Stimulated activated CD4-positive, alpha-beta T cell treated with anti-CD3 and anti-CD28 coated beads, Interleukin-1b, Interleukin-23, amount 100 ng/mL, for 1 hour (primary cell): ENCODE data around the gene PRAF2.
A peak's percentile ranks its signal among the peaks of the same experiment; 100 is the strongest.

Experiments used
- DNase-seq, 2 donors: peaks; one replicate each; pipeline ENCODE4 v3.0.0-alpha.2; 2020; ENCODE audit warnings: low read depth in 2 of 2

The PRAF2 gene

DNA sequence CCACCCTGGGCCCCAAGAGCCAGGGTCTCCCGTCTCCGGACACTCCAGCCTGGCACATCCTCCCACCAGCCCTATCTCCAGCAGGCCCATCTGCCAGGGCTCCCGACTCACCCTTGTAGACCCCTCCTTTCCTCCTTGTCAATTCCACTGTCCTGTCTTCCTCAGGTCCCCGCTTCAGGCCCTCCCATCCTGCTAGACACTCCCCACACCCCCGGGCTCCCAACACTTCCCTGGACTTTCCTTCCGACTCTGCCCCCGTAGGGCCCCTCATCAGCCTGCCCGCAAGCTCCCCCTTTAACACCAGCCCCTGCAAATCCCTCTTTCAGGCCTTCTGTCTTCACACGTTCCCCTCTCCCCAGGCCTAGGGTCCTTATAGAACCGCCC, 1.1 kb downstream of the PRAF2 start:
- no peak for DNase-seq

- no peak for DNase-seq
Measured at GRCh38 chrX:49071877-49072711, 1.7 kb downstream of the PRAF2 start.

DNA sequence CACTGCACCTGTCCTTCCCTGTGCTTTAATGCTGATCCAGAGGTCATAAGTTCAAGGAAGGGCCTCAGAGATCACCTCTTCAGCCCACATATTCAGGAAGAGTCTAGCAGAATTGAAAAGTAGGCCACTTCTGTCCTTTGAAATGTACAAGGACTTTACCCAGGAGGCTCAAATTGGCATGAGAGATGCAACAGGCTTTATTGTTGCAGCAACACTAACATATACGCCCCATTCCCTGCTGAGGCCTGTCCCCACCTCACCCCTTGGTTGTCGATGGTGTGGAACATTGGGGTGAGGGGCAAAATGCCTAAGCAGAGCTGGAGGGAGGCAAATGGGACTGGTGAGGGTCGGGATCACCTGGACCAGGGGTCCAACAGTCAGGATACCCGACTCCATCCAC, 2.8 kb downstream of the PRAF2 start:
- no peak for DNase-seq

GRCh38 chrX:49069038-49069437, 4.8 kb downstream of the PRAF2 start:
- DNase-seq: no peak

- no peak for DNase-seq
Measured at GRCh38 chrX:49067285-49068120, 6.3 kb downstream of the PRAF2 start.

- no peak for DNase-seq
Measured at GRCh38 chrX:49066690-49067089, 7.1 kb downstream of the PRAF2 start.

GRCh38 chrX:49066278-49066677, 7.5 kb downstream of the PRAF2 start:
- no peak for DNase-seq

- no peak for DNase-seq
Measured at GRCh38 chrX:49064735-49065134, 9.1 kb downstream of the PRAF2 start.

DNA sequence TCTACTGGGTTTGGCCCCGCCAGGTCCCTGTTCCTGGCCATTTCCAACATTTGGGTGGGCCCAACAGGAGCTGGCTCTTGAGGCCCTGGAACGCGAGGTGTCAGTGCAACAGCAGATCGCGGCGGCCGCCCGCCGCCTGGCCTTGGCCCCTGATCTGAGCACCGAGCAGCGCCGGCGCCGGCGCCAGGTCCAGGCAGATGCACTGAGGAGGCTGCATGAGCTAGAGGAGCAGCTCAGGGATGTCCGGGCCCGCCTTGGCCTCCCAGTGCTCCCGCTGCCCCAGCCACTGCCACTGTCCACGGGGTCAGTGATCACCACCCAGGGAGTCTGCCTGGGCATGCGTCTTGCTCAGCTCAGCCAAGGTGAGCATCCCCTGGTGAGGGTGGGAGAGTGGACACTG, 9.5 kb downstream of the PRAF2 start:
- no peak for DNase-seq

- DNase-seq: no peak
Measured at GRCh38 chrX:49063715-49064114, 10.1 kb downstream of the PRAF2 start.

DNA sequence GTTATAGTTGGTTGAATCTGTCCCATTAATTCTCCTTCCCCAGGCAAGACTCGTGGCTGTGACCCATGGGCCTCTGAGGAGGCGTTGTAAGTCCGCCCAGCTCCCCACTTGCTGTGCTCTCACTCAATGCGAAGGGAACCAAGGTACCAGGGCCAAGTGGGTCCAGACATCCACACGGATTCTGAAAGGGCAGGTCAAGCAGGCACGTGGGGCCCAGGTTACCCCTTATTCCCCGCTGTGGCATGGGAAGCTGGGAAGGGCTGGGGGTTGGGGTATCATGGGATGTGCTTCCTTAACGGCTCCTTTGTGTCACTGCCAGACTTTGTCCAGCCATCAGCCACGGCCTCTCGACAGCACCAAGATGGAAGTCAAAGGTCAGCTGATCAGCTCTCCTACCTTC, 11.9 kb downstream of the PRAF2 start:
- no peak for DNase-seq

DNA sequence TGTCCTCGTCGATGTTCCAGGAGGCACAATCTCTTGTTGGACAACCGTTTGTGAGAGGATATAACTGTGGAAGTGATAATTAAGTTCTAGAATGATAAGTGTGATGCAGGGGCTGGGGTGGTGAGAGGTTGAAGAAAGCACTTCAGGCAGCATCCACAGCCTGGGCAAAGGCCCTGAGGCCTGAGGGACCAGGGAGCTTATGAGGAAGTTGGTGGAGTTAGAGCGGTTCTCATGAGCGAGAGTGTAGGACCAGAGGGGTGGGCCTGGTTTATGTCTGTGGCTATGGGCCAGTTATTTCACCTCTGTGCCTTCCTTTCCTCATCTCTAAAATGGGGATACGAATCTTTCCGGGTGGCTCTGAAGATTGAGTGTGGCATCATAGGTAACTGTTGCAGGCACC, 12.3 kb downstream of the PRAF2 start:
- DNase-seq: no peak

- no peak for DNase-seq
Measured at GRCh38 chrX:49060914-49061313, 12.9 kb downstream of the PRAF2 start.

DNA sequence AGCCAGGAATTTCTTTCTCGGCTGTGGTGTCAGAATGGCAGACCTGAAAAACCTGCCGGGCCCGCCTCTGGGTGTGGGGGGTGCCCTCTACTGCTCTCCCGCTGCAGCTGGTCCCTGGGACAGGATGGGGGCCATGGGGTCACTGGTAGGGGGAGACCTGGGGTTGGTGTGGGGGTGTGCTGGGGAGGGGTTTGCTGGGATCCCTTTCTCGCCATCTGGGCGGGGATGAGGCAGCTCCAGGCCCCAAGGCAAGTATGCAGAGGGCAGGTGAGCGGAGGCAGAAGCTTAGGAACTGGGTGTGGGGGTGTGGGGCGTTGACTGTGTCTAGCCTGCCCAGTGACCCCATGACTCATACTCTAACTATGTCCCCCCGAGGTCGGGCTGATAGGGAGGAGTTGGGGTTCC, 14.1 kb downstream of the PRAF2 start:
- DNase-seq: no peak

GRCh38 chrX:49059201-49059600, 14.6 kb downstream of the PRAF2 start:
- DNase-seq: no peak

- DNase-seq: no peak
Measured at GRCh38 chrX:49058794-49059193, 15.0 kb downstream of the PRAF2 start, which contains the start of gene CCDC120. Gene CCDC120, plus strand, starts transcription at chrX:49058999. Its CDS starts 3,043 bp downstream, at chrX:49062042.

GRCh38 chrX:49054073-49054762, 19.6 kb downstream of the PRAF2 start:
- DNase-seq: no peak

DNA sequence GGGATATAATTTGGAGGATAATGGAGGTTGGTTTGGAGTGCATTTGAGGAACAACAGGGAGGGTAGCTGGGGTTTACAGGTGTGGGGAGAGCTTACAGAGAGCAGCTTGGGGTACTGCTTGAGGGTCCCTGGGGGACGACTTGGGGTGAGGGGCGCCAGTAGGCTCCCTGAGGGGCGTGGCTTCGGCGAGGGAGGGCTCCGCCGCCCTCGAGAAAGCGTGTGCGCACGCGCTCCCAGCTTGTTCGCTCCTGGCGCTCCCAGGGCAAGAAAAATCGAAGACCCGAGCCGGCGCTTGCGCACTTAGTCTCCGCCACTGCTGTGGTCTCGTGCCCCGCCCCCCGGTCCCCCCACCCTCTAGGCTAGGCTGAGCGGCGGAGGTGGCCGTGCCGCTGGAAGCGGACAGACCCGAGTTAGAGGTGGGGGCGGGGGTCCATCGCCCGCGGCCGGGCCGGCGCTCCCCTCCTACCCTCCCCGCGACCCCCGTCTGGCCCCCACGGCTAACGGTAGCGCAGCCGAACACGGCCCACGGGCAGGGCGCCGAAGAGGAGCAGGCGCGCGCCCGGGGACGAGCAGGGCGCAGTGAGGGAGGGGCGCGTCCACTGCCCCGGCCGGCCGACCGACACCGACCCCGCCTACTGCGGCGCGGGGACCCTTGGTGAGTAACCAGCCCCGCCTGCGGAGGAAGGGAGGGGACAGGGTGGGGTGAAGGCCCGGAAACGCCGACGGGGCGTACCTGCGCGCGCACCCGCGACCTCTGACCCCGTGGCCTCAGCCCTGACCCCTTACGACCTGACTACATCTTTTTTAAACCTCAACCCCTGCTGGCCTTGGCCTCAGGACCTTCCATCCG, 20.4 kb downstream of the PRAF2 start:
- peak in 1 of 2 donors; percentile 18 for DNase-seq

DNA sequence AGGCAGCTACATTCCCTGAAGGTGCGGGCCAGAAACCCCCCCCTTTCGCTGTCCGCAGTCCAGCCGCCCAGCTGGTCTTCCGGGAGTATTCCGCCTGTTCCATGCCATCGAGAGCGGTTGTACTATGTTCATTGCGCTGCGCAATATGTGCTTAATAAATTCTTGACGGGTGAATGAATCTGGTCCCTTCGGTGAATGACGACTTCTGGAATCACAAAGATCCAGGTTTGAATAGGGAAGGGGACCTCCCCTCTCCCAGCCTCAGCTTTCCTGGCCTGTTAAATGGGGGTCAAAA, 29.9 kb downstream of the PRAF2 start:
- no peak for DNase-seq

- DNase-seq: peak; percentile 82 to 90
Measured at GRCh38 chrX:49043220-49043986, 30.4 kb downstream of the PRAF2 start, which contains the start of gene TFE3. Gene TFE3, minus strand, starts transcription at chrX:49043357. Its CDS starts 131 bp downstream, at chrX:49043226.
